ENCODE results near the gene SMPD1. TPM values are rescaled to one million over a fixed set of nuclear protein-coding genes. Genes with fewer than 3 reads are reported as not detected.

SMPD1 gene
- total and polyA plus RNA-seq, 2 donors (not counting 1 experiment from before 2014, with no cell fraction given) = 52.2 to 74.9 TPM

- H4K20me1 ChIP-seq (ENCODE audit: control insufficient read depth, extremely low read depth, insufficient read depth, low read length) = no peaks in the 10 kb centered on the region
- no peaks in the 10 kb centered on the region for H3K27me3 ChIP-seq (ENCODE audit: control insufficient read depth, insufficient read depth, low read length)
- H3K4me2 ChIP-seq (ENCODE audit: extremely low read depth, insufficient read depth, low read length) = no peak overlapping the region
- DNase-seq (ENCODE audit: low read depth in 2 of 2) = no peak
- no peak overlapping the region for H3K9ac ChIP-seq (ENCODE audit: insufficient read depth, low read length)
- TF ChIP-seq EZH2 (IDR thresholded peaks at IDR 0.05; ENCODE audit: low read length, missing control alignments) (no peak), CTCF (conservative IDR thresholded peaks at IDR 0.05 in 1 of 2, IDR thresholded peaks at IDR 0.05 in 1 of 2; ENCODE audit: low read depth in 1 of 2, low read length in 2 of 2) (no peak)
- H2AFZ ChIP-seq (ENCODE audit: low read length) = no peak overlapping the region
- H3K79me2 ChIP-seq (ENCODE audit: control insufficient read depth, insufficient read depth, low read length) = no peaks in the 10 kb centered on the region
- no peaks in the 10 kb centered on the region for H3K4me1 ChIP-seq (ENCODE audit: control insufficient read depth, extremely low read depth, insufficient read depth, low read length)
- H3K36me3 ChIP-seq (ENCODE audit: control insufficient read depth, insufficient read depth, low read length) = no peaks in the 10 kb centered on the region
- no peak overlapping the region for H3K27ac ChIP-seq (ENCODE audit: insufficient read depth, low read length)
- H3K4me3 ChIP-seq (replicated peaks in 1 of 4; ENCODE audit: control extremely low read depth in 1 of 4, insufficient read depth in 1 of 4, low read depth in 3 of 4, low read length in 4 of 4) = no peak overlapping the region
- H3K9me3 ChIP-seq (ENCODE audit: control insufficient read depth, insufficient read depth, low read depth, low read length) = no peaks in the 10 kb centered on the region
These were observed 43.9 kb downstream of the SMPD1 start for GRCh38 chr11:6433998-6434660.

- Histone ChIP-seq H3K9ac (ENCODE audit: insufficient read depth, low read length) (no peak overlapping the region), H2AFZ (ENCODE audit: low read length) (no peak overlapping the region), H3K27ac (ENCODE audit: insufficient read depth, low read length) (no peak overlapping the region), H3K27me3 (ENCODE audit: control insufficient read depth, insufficient read depth, low read length) (no peaks in the 10 kb centered on the region), H3K4me2 (ENCODE audit: extremely low read depth, insufficient read depth, low read length) (no peak overlapping the region), H3K36me3 (ENCODE audit: control insufficient read depth, insufficient read depth, low read length) (no peaks in the 10 kb centered on the region), H3K79me2 (ENCODE audit: control insufficient read depth, insufficient read depth, low read length) (no peaks in the 10 kb centered on the region), H3K4me1 (ENCODE audit: control insufficient read depth, extremely low read depth, insufficient read depth, low read length) (no peaks in the 10 kb centered on the region), H3K4me3 (replicated peaks in 1 of 4; ENCODE audit: control extremely low read depth in 1 of 4, insufficient read depth in 1 of 4, low read depth in 3 of 4, low read length in 4 of 4) (no peak overlapping the region), H4K20me1 (ENCODE audit: control insufficient read depth, extremely low read depth, insufficient read depth, low read length) (no peaks in the 10 kb centered on the region), H3K9me3 (ENCODE audit: control insufficient read depth, insufficient read depth, low read depth, low read length) (no peaks in the 10 kb centered on the region)
- no peak for DNase-seq (ENCODE audit: low read depth in 2 of 2)
- TF ChIP-seq EZH2 (IDR thresholded peaks at IDR 0.05; ENCODE audit: low read length, missing control alignments) (no peak), CTCF (conservative IDR thresholded peaks at IDR 0.05 in 1 of 2, IDR thresholded peaks at IDR 0.05 in 1 of 2; ENCODE audit: low read depth in 1 of 2, low read length in 2 of 2) (no peak)
These were observed 47.1 kb downstream of the SMPD1 start for GRCh38 chr11:6437423-6437822.

GRCh38 chr11:6437993-6438392, 47.7 kb downstream of the SMPD1 start:
- Histone ChIP-seq H2AFZ (ENCODE audit: low read length) (no peak overlapping the region), H3K27ac (ENCODE audit: insufficient read depth, low read length) (no peak overlapping the region), H4K20me1 (ENCODE audit: control insufficient read depth, extremely low read depth, insufficient read depth, low read length) (no peaks in the 10 kb centered on the region), H3K27me3 (ENCODE audit: control insufficient read depth, insufficient read depth, low read length) (no peaks in the 10 kb centered on the region), H3K4me3 (replicated peaks in 1 of 4; ENCODE audit: control extremely low read depth in 1 of 4, insufficient read depth in 1 of 4, low read depth in 3 of 4, low read length in 4 of 4) (no peak overlapping the region), H3K9ac (ENCODE audit: insufficient read depth, low read length) (no peak overlapping the region), H3K4me1 (ENCODE audit: control insufficient read depth, extremely low read depth, insufficient read depth, low read length) (no peaks in the 10 kb centered on the region), H3K4me2 (ENCODE audit: extremely low read depth, insufficient read depth, low read length) (no peak overlapping the region), H3K9me3 (ENCODE audit: control insufficient read depth, insufficient read depth, low read depth, low read length) (no peaks in the 10 kb centered on the region), H3K79me2 (ENCODE audit: control insufficient read depth, insufficient read depth, low read length) (no peaks in the 10 kb centered on the region), H3K36me3 (ENCODE audit: control insufficient read depth, insufficient read depth, low read length) (no peaks in the 10 kb centered on the region)
- TF ChIP-seq EZH2 (IDR thresholded peaks at IDR 0.05; ENCODE audit: low read length, missing control alignments) (no peak), CTCF (conservative IDR thresholded peaks at IDR 0.05 in 1 of 2, IDR thresholded peaks at IDR 0.05 in 1 of 2; ENCODE audit: low read depth in 1 of 2, low read length in 2 of 2) (no peak)
- DNase-seq (ENCODE audit: low read depth in 2 of 2) = no peak
